Thoracic aorta (tissue), 2 donors: ENCODE measurements around the gene PGM1. TPM values are rescaled to one million over a fixed set of nuclear protein-coding genes. Genes with fewer than 3 reads are reported as not detected.
A peak's percentile ranks its signal among the peaks of the same experiment; 100 is the strongest.
"Not testable (repeated sequence)": the region's sequence is repeated elsewhere in the genome, so short reads cannot be mapped to it uniquely, and the experiment has no call there.

Experiments
- ATAC-seq: fragments of 150-250 bp; one replicate; pipeline ENCODE4 v1.8.0; 2017; ENCODE audit warnings: low read depth; ENCODE audit not compliant: insufficient number of reproducible peaks, low FRiP score
- DNase-seq: peaks from one replicate; pipeline ENCODE4 v3.0.0-alpha.2; 2020; ENCODE audit warnings: low spot score
- H3K27ac ChIP-seq, 2 donors: fragments of 200-600 bp; sonication (generic); 1 replicate in 1 of 2; 2 replicates in 1 of 2; pipeline ENCODE4 v1.5.1; 2016; ENCODE audit warnings: mild to moderate bottlenecking in 2 of 2, moderate library complexity in 2 of 2
- H3K27me3 ChIP-seq: fragments of 200-600 bp; sonication (generic); replicated peaks from 2 replicates; pipeline ENCODE4 v1.6.0; 2016; ENCODE audit warnings: mild to moderate bottlenecking; ENCODE audit not compliant: insufficient read depth
- H3K36me3 ChIP-seq: fragments of 200-600 bp; sonication (generic); one replicate; pipeline ENCODE4 v1.5.1; 2016
- H3K4me1 ChIP-seq, 2 donors: fragments of 200-600 bp; sonication (generic); 1 replicate in 1 of 2; 2 replicates in 1 of 2; pipeline versions ENCODE4 v1.5.1 to v1.6.0; 2016; ENCODE audit warnings: low read depth in 2 of 2, mild to moderate bottlenecking in 1 of 2; ENCODE audit not compliant: control insufficient read depth in 1 of 2
- H3K4me3 ChIP-seq: fragments of 200-600 bp; sonication (generic); 2 replicates; pipeline ENCODE4 v1.5.1; 2016; ENCODE audit warnings: mild to moderate bottlenecking
- H3K9me3 ChIP-seq: fragments of 200-600 bp; sonication (generic); 2 replicates; pipeline ENCODE4 v1.5.1; 2016
- total RNA-seq, 2 donors: library from RNA; depleted of rRNA; stranded (reverse); fragments of >200 nt; gene quantifications; one replicate each; pipeline versions ENCODE4 v1.1.0 to v1.2.3, GENCODE V29; 2016
- TF ChIP-seq, protein P1 (sequence below): fragments of 200-600 bp; sonication (generic); IDR thresholded peaks from one replicate; pipeline ENCODE4 v1.5.1; 2019; ENCODE audit warnings: antibody characterized with exemption

Gene PGM1
- total RNA-seq, 2 donors from 2014 or later = 62.4 to 69.7 TPM

DNA sequence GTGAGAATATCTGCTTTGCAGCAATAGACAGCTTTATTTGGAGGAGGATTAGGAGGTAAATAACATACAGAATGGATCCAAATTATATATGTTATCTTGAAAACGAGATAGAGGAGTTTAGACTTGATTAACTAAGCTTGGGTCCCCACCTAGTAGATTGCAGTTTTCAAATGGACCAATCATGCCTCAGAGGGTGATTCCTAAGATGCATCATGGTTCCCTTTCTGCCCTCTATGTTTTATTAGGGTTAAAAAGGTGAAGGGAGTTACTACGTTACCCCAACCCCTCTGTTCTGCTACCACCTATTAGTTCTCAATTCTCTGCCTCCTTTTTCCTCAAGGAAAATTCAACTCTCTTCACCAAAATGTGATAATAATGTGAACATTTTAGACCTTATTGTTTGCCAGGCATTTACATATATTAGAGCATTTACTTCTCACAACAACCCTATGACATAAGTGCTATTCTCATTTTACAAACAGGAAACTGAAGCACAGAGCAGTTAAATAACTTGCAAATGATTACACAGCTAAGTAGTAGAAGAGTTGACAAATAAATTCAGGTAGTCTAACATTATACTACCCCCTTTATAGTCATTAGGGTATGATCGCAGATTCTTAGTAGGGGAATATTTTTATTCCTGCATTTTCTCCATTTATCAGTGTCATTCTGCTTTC lies 23.4 kb upstream of the PGM1 start:
- H3K36me3 ChIP-seq = no peaks in the 10 kb centered on the region
- TF ChIP-seq, protein P1, sequence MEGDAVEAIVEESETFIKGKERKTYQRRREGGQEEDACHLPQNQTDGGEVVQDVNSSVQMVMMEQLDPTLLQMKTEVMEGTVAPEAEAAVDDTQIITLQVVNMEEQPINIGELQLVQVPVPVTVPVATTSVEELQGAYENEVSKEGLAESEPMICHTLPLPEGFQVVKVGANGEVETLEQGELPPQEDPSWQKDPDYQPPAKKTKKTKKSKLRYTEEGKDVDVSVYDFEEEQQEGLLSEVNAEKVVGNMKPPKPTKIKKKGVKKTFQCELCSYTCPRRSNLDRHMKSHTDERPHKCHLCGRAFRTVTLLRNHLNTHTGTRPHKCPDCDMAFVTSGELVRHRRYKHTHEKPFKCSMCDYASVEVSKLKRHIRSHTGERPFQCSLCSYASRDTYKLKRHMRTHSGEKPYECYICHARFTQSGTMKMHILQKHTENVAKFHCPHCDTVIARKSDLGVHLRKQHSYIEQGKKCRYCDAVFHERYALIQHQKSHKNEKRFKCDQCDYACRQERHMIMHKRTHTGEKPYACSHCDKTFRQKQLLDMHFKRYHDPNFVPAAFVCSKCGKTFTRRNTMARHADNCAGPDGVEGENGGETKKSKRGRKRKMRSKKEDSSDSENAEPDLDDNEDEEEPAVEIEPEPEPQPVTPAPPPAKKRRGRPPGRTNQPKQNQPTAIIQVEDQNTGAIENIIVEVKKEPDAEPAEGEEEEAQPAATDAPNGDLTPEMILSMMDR = no peak
- no peaks in the 10 kb centered on the region for H3K27me3 ChIP-seq

DNA sequence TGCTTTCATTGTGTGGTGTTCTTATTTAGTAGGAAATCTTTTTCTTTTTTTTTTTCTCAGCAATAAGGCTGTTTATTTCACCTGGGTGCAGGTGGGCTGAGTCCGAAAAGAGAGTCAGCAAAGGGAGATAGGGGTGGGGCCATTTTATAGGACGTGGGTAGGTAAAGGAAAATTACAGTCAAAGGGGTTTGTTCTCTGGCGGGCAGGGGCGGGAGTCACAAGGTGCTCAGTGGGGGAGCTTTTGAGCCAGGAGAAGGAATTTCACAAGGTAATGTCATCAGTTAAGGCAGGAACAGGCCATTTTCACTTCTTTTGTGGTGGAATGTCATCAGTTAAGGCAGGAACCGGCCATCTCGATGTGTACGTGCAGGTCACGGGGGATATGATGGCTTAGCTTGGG lies 20.5 kb upstream of the PGM1 start:
- H3K27ac ChIP-seq, H3K36me3 ChIP-seq: not testable (repeated sequence)

More for the DNA sequence above, 23.4 kb upstream of the PGM1 start:
- DNase-seq (no peak), ATAC-seq (no peak)
- H3K9me3 ChIP-seq = no peaks in the 10 kb centered on the region
- H3K4me3 ChIP-seq = no peak overlapping the region
- no peaks in the 10 kb centered on the region for H3K4me1 ChIP-seq
- H3K27ac ChIP-seq = no peak overlapping the region

DNA sequence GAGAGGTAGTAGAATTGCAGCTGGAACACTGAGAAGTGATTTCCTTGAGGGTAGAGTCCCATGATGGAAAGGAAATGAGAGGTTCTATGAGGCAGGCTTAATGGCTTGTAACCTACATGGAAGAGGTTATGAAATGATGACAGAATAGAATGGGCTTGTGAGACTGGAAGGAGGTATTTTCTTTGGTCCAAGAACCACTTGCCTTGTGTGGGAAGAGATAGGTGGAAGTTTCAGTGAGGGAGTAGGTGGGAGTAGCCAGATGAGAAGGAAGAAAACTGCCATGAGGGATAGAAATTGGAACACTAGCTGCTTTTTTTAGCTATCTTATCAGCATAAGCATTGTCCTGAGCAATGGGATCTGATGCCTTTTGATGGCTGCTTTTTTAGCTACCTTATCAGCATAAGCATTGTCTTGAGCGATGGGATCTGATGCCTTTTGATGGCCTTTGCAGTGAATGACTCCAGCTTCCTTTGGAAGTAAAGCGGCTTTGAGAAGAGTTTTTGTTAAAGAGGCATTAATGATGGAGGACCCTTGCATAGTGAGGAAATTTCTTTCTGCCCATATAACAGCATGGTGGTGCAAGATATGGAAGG lies 18.9 kb upstream of the PGM1 start:
- not testable (repeated sequence) for H3K27ac ChIP-seq, H3K4me1 ChIP-seq, H3K4me3 ChIP-seq, H3K36me3 ChIP-seq, H3K9me3 ChIP-seq, H3K27me3 ChIP-seq, DNase-seq, ATAC-seq

More for the DNA sequence above, 20.5 kb upstream of the PGM1 start:
- H3K9me3 ChIP-seq, H3K4me3 ChIP-seq, H3K27me3 ChIP-seq, H3K4me1 ChIP-seq, DNase-seq, ATAC-seq: not testable (repeated sequence)

DNA sequence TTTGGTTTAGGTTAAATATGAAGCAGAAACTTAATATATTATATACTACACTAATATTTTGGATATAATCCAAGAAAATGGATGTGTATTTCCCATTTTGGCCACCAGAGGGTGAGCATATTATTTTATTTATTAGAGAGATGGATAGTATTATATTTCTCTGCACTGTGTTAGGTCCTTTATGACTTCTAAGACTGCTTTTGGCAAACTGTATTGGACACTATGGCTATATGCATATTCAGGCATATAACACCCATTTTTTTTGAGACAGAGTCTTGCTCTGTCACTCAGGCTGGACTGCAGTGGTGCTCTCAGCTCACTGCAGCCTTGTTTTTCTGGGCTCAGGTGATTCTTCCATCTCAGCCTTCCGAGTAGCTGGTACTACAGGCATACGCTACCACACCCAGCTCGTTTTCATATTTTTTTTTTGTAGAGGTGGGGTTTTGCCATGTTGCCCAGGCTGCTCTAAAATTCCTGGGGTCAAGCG lies 17.8 kb upstream of the PGM1 start:
- Histone ChIP-seq H3K4me1 (no peaks in the 10 kb centered on the region), H3K27me3 (no peaks in the 10 kb centered on the region), H3K27ac (no peak overlapping the region), H3K4me3 (no peak overlapping the region), H3K9me3 (peaks cover 1% of the 10 kb centered on the region), H3K36me3 (no peaks in the 10 kb centered on the region)
- TF ChIP-seq, protein P1 = peak; percentile 85
- no peak for DNase-seq
- no peak for ATAC-seq

DNA sequence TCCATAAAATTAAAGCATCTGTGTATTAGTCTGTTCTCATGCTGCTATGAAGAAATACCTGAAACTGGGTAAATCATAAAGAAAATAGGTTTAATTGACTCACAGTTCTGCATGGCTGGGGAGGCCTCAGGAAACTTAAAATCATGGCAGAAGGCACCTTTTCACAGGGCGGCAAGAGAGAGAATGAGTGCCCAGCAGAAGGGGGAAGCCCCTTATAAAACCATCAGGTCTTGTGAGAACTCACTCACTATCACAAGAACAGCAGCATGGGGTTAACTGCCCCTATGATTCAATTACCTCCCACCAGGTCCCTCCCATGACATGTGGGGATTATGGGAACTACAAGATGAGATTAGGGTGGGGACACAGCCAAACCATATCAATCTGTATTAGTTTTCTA lies 6.9 kb upstream of the PGM1 start:
- not testable (repeated sequence) for H3K27ac ChIP-seq, DNase-seq, H3K36me3 ChIP-seq, H3K4me3 ChIP-seq, H3K9me3 ChIP-seq, H3K27me3 ChIP-seq, ATAC-seq
- H3K4me1 ChIP-seq = peaks cover 9 to 23% of the 10 kb centered on the region in 2 donors

DNA sequence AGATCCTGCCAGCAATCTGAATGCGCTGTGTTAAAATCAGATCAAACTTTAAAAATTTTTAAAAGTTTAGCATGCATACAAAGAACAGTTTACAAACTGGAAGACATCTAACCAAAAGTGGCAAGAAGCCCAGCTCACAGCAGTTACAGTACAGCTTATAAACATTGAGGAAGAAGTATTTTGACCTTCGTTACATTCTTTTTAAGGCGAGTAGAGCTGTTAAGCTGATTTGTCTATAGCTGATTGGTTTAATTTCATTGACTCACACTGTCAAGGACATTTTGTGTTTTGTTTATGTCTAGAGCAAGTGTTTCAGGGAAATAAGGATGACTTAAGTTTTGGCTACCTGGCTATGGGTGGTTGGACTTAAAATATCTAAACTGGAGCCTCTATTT lies 3.0 kb upstream of the PGM1 start:
- Histone ChIP-seq H3K27ac (peak overlapping the region; percentile 52 to 56), H3K27me3 (no peaks in the 10 kb centered on the region), H3K4me1 (peaks cover 9 to 42% of the 10 kb centered on the region in 2 donors), H3K36me3 (no peaks in the 10 kb centered on the region), H3K9me3 (no peaks in the 10 kb centered on the region), H3K4me3 (peak overlapping the region; percentile 39)
- DNase-seq = no peak
- TF ChIP-seq, protein P1 = no peak
- no peak for ATAC-seq
